Measurements from ENCODE around the gene S100A2. TPM values are rescaled to one million over a fixed set of nuclear protein-coding genes. Genes with fewer than 3 reads are reported as not detected.
A peak's percentile ranks its signal among the peaks of the same experiment; 100 is the strongest.

Gene S100A2
- total and polyA plus RNA-seq, 2 of the 13 experiments (the other 11 are each of a cell fraction or from before 2014, with no cell fraction given), result 1.2 TPM

DNA sequence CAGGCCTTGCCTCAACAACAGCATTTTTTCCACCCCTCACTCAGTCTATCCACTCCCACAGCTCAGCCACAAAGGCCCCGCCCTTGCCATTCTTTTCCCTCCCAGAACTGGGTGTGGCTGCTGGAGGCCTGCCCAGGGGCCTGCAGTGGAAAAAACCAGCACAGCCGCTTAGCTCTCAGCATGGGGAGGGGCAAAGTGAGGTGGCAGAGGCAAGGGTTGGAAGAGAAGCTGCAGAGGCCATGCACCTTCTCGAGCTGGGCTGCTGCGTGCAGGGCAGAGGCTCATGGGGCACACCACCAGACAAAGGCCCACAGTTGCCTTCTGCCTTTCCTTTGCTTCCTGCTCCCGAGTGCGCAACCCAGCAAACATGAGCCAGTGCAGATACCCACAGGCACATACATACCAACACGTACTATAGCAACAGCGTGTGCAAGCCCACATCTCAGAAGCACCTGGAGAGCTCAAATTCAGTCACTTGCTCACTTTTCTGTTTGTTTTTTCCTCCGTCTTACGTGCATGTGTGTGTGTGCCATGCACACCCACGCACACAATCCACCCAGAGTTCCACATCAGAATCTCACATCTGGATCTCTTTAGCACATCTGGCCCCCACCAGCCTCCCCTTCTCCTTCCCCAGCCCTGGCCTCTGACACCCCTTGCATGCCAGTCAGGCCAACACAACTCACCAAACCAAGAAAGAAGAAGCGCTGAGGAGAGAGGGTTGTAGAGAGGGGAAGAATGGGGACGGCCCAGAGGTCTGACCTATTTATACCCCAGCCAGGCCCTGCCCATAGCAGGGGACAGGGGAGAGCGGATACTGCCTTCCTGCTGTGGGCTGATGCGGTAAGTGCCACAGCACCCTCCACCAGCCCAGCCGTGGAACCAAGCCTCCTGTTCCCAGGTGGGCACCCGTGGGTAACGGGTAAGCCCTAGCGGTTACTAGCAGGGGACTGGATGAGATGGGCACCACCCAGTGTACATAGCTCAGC, 20.3 kb downstream of the S100A2 start, which contains the start of gene S100A4 (continued):
- TF ChIP-seq ZNF883 (CRISPR knock-in tag; IDR thresholded peaks at IDR 0.05; ENCODE audit: not compliant biosample characterization) (no peak), CBFB (CRISPR knock-in tag; IDR thresholded peaks at IDR 0.05) (no peak), MEF2D (CRISPR knock-in tag; IDR thresholded peaks at IDR 0.05) (no peak), CCAR2 (optimal IDR thresholded peaks at IDR 0.05; ENCODE audit: low read depth, low read length) (no peak), ZNF354B (CRISPR knock-in tag; IDR thresholded peaks at IDR 0.05) (no peak), ZNF652 (CRISPR knock-in tag; IDR thresholded peaks at IDR 0.05; ENCODE audit: borderline replicate concordance, low read depth) (peak; percentile 82), NPAS2 (CRISPR knock-in tag; IDR thresholded peaks at IDR 0.05; ENCODE audit: borderline replicate concordance) (no peak), PCBP1 (IDR thresholded peaks at IDR 0.05; ENCODE audit: borderline replicate concordance, low read depth, low read length) (no peak), ZC3H4 (CRISPR knock-in tag; IDR thresholded peaks at IDR 0.05; ENCODE audit: borderline replicate concordance) (0 out of 2 replicates have a peak, but pooled peaks have one; percentile 47), MAFF (IDR thresholded peaks at IDR 0.05; ENCODE audit: low read depth, low read length) (no peak), SETDB1 (CRISPR knock-in tag; IDR thresholded peaks at IDR 0.05; ENCODE audit: borderline replicate concordance) (no peak), GABPA (IDR thresholded peaks at IDR 0.05; ENCODE audit: low read depth, low read length) (no peak), GABPA (CRISPR knock-in tag; IDR thresholded peaks at IDR 0.05; ENCODE audit: low read depth) (no peak), ZKSCAN5 (CRISPR knock-in tag; IDR thresholded peaks at IDR 0.05) (no peak), ZFP41 (CRISPR knock-in tag; IDR thresholded peaks at IDR 0.05; ENCODE audit: borderline replicate concordance) (no peak), HOXA9 (CRISPR knock-in tag; IDR thresholded peaks at IDR 0.05; ENCODE audit: borderline replicate concordance) (no peak), SOX5 (CRISPR knock-in tag; IDR thresholded peaks at IDR 0.05; ENCODE audit: borderline replicate concordance) (peak; percentile 62; the same call in 1 of the 2 replicates), ZNF24 (IDR thresholded peaks at IDR 0.05) (no peak), ZNF33A (CRISPR knock-in tag; IDR thresholded peaks at IDR 0.05; ENCODE audit: borderline replicate concordance) (no peak), ZNF136 (CRISPR knock-in tag; IDR thresholded peaks at IDR 0.05; ENCODE audit: low read depth) (no peak), ZNF383 (CRISPR knock-in tag; IDR thresholded peaks at IDR 0.05; ENCODE audit: borderline replicate concordance) (no peak), ZNF850 (CRISPR knock-in tag; conservative IDR thresholded peaks at IDR 0.05) (no peak), U2AF1 (optimal IDR thresholded peaks at IDR 0.05; ENCODE audit: low read depth, low read length) (no peak), SIN3B (IDR thresholded peaks at IDR 0.05; ENCODE audit: low read length) (no peak), NFRKB (IDR thresholded peaks at IDR 0.05) (no peak), ZNF572 (CRISPR knock-in tag; IDR thresholded peaks at IDR 0.05) (no peak), ZNF431 (CRISPR knock-in tag; IDR thresholded peaks at IDR 0.05; ENCODE audit: borderline replicate concordance, low read depth) (no peak)
- TF ChIP-seq, protein P1, sequence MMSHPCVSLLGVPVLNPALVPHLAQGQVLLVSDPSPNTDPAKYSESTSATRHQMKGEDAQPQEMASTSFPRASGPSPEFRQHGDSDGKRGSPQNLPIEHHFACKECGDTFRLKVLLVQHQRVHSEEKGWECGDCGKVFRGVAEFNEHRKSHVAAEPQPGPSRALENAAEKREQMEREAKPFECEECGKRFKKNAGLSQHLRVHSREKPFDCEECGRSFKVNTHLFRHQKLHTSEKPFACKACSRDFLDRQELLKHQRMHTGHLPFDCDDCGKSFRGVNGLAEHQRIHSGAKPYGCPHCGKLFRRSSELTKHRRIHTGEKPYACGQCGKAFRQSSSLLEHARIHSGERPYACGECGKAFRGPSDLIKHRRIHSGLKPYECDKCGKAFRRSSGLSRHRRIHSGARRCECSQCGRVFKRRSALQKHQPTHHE (CRISPR knock-in tag; IDR thresholded peaks at IDR 0.05; ENCODE audit: borderline replicate concordance), result no peak
- TF ChIP-seq, protein P2, sequence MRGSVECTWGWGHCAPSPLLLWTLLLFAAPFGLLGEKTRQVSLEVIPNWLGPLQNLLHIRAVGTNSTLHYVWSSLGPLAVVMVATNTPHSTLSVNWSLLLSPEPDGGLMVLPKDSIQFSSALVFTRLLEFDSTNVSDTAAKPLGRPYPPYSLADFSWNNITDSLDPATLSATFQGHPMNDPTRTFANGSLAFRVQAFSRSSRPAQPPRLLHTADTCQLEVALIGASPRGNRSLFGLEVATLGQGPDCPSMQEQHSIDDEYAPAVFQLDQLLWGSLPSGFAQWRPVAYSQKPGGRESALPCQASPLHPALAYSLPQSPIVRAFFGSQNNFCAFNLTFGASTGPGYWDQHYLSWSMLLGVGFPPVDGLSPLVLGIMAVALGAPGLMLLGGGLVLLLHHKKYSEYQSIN (CRISPR knock-in tag; IDR thresholded peaks at IDR 0.05; ENCODE audit: borderline replicate concordance), result no peak

Data from HepG2 (cell line).